H1 (cell line): ENCODE data around the gene SLC16A11. TPM values are rescaled to one million over a fixed set of nuclear protein-coding genes. Genes with fewer than 3 reads are reported as not detected.

Experiments
- CTCF ChIA-PET: fragments of 300-600 bp; sonication (Branson Sonifier 250); formaldehyde crosslinking; loops from one replicate; lab custom pipeline; 2021; ENCODE audit not compliant: partially characterized antibody; lab: Charles Lee
- POLR2A ChIA-PET: fragments of 300-600 bp; sonication (Branson Sonifier 250); formaldehyde crosslinking; loops from one replicate; lab custom pipeline; 2021; ENCODE audit warnings: inconsistent platforms; ENCODE audit not compliant: partially characterized antibody; lab: Charles Lee
- DNase-seq, 2 experiments: peaks; one replicate each; pipeline versions ENCODE4 v3.0.0 to v3.0.0-alpha.2; 2010 to 2022; ENCODE audit warnings: low spot score in 2 of 2, low read depth in 1 of 2, mixed read lengths in 1 of 2
- FAIRE-seq: peaks from 2 replicates; lab custom pipeline; 2011; peaks lifted over from hg19 to GRCh38; lab: Jason Lieb, UNC
- H2AFZ ChIP-seq: 2 replicates; pipeline ENCODE4 v1.8.1; 2012; ENCODE audit warnings: low read length, inconsistent platforms
- H2AK5ac ChIP-seq: 2 replicates; pipeline ENCODE4 v1.6.1; 2013; ENCODE audit warnings: low read depth, low read length
- H2BK120ac ChIP-seq: replicated peaks from 2 replicates; pipeline ENCODE3; 2013; ENCODE audit warnings: low read depth, low read length, inconsistent platforms
- H2BK12ac ChIP-seq: 2 replicates; pipeline ENCODE4 v1.6.1; 2013; ENCODE audit warnings: low read depth, low read length
- H2BK15ac ChIP-seq: 2 replicates; pipeline ENCODE4 v1.6.1; 2013; ENCODE audit warnings: low read length
- H2BK20ac ChIP-seq: 2 replicates; pipeline ENCODE4 v1.6.1; 2013; ENCODE audit warnings: low read length
- H2BK5ac ChIP-seq: 2 replicates; pipeline ENCODE4 v1.6.1; 2013; ENCODE audit warnings: low read depth, low read length
- H3K14ac ChIP-seq: 2 replicates; pipeline ENCODE4 v1.6.1; 2013; ENCODE audit warnings: inconsistent platforms; ENCODE audit not compliant: insufficient read length
- H3K18ac ChIP-seq: 2 replicates; pipeline ENCODE4 v1.6.1; 2013; ENCODE audit warnings: low read length; ENCODE audit errors: extremely low read depth
- H3K23ac ChIP-seq: 2 replicates; pipeline ENCODE4 v1.6.1; 2013; ENCODE audit warnings: inconsistent platforms; ENCODE audit not compliant: insufficient read length
- H3K23me2 ChIP-seq: 2 replicates; pipeline ENCODE4 v1.6.1; 2013; ENCODE audit warnings: low read depth, low read length
- H3K27ac ChIP-seq: 2 replicates; pipeline ENCODE4 v1.6.1; 2011; ENCODE audit warnings: low read depth, low read length, inconsistent platforms
- H3K27me3 ChIP-seq, 4 experiments: replicated peaks in 1 of 4; 1 replicate in 1 of 4; 2 replicates in 3 of 4; pipeline versions ENCODE4 v1.6.1 to v1.8.1; 2011 to 2013; ENCODE audit warnings: low read length in 3 of 4, mild to moderate bottlenecking in 3 of 4, inconsistent platforms in 2 of 4, mixed read lengths in 2 of 4, moderate library complexity in 1 of 4; ENCODE audit not compliant: control insufficient read depth in 3 of 4, insufficient read depth in 3 of 4; ENCODE audit errors: extremely low read depth in 1 of 4
- H3K36me3 ChIP-seq, 4 experiments: 2 replicates each; pipeline versions ENCODE4 v1.6.1 to v1.8.1; 2011 to 2013; ENCODE audit warnings: mild to moderate bottlenecking in 4 of 4, low read length in 3 of 4, moderate library complexity in 2 of 4, control low read depth in 1 of 4, inconsistent platforms in 1 of 4; ENCODE audit not compliant: insufficient read depth in 4 of 4, control insufficient read depth in 2 of 4
- H3K4ac ChIP-seq: replicated peaks from 2 replicates; pipeline ENCODE3; 2013; ENCODE audit warnings: low read length, low read depth, mixed read lengths, inconsistent platforms; ENCODE audit not compliant: insufficient read length
- H3K4me1 ChIP-seq, 4 experiments: replicated peaks in 1 of 4; 1 replicate in 1 of 4; 2 replicates in 3 of 4; pipeline versions ENCODE4 v1.6.1 to v1.8.1; 2011 to 2013; ENCODE audit warnings: low read length in 3 of 4, inconsistent platforms in 2 of 4, mixed read lengths in 1 of 4; ENCODE audit not compliant: insufficient read depth in 4 of 4, control insufficient read depth in 3 of 4
- H3K4me2 ChIP-seq, 2 experiments: 2 replicates each; pipeline versions ENCODE4 v1.6.1 to v1.8.1; 2011 to 2013; ENCODE audit warnings: low read depth in 2 of 2, low read length in 2 of 2, control low read depth in 1 of 2, inconsistent platforms in 1 of 2, mild to moderate bottlenecking in 1 of 2; ENCODE audit not compliant: insufficient read depth in 1 of 2
- H3K4me3 ChIP-seq, 4 experiments: fragments of 200-600, 300-600 bp in 1 of 4; sonication (generic), shearing (Covaris generic), sonication (Bioruptor Twin) in 1 of 4; 2 replicates each; pipeline versions ENCODE4 v1.5.1 to v1.8.1; 2011 to 2016; ENCODE audit warnings: low read length in 4 of 4, low read depth in 3 of 4, control low read depth in 2 of 4, inconsistent platforms in 2 of 4, mild to moderate bottlenecking in 2 of 4, mixed read lengths in 1 of 4, moderate library complexity in 1 of 4; ENCODE audit not compliant: insufficient read depth in 2 of 4; ENCODE audit errors: extremely low read depth in 1 of 4
- H3K56ac ChIP-seq: replicated peaks from 2 replicates; pipeline ENCODE3; 2013; ENCODE audit warnings: low read depth, mild to moderate bottlenecking, mixed read lengths, low read length, inconsistent platforms; ENCODE audit not compliant: insufficient read length
- H3K79me1 ChIP-seq: 2 replicates; pipeline ENCODE4 v1.6.1; 2013; ENCODE audit warnings: low read depth, low read length, control low read depth
- H3K79me2 ChIP-seq, 2 experiments: 2 replicates each; pipeline versions ENCODE4 v1.6.1 to v1.8.1; 2012 to 2013; ENCODE audit warnings: low read length in 2 of 2, mild to moderate bottlenecking in 2 of 2, inconsistent platforms in 1 of 2; ENCODE audit not compliant: insufficient read depth in 2 of 2, control insufficient read depth in 1 of 2
- H3K9ac ChIP-seq, 4 experiments: replicated peaks in 1 of 4; 1 replicate in 1 of 4; 2 replicates in 3 of 4; pipeline versions ENCODE4 v1.6.1 to v1.8.1; 2011 to 2013; ENCODE audit warnings: low read depth in 3 of 4, low read length in 3 of 4, control low read depth in 2 of 4, mild to moderate bottlenecking in 2 of 4, moderate library complexity in 2 of 4, inconsistent platforms in 1 of 4; ENCODE audit errors: extremely low read depth in 1 of 4
- H3K9me3 ChIP-seq, 2 experiments: 2 replicates each; pipeline versions ENCODE4 v1.6.1 to v1.8.1; 2012 to 2013; ENCODE audit warnings: mild to moderate bottlenecking in 2 of 2, moderate library complexity in 2 of 2, control low read depth in 1 of 2, inconsistent platforms in 1 of 2, low read depth in 1 of 2, low read length in 1 of 2, mixed read lengths in 1 of 2; ENCODE audit not compliant: insufficient read depth in 2 of 2
- H4K20me1 ChIP-seq, 2 experiments: replicated peaks in 1 of 2; 2 replicates each; pipeline versions ENCODE3 to v1.8.1; 2011 to 2013; ENCODE audit warnings: inconsistent platforms in 2 of 2, low read length in 2 of 2, mild to moderate bottlenecking in 1 of 2; ENCODE audit not compliant: insufficient read depth in 2 of 2, control insufficient read depth in 1 of 2
- H4K5ac ChIP-seq: 2 replicates; pipeline ENCODE4 v1.6.1; 2013; ENCODE audit warnings: low read length, low read depth, mixed read lengths, inconsistent platforms; ENCODE audit not compliant: insufficient read length
- H4K8ac ChIP-seq: 2 replicates; pipeline ENCODE4 v1.8.0; 2013; ENCODE audit warnings: mild to moderate bottlenecking, moderate library complexity, low read length, inconsistent platforms; ENCODE audit not compliant: insufficient read depth; ENCODE audit errors: extremely low read depth
- H4K91ac ChIP-seq: replicated peaks from 2 replicates; pipeline ENCODE3; 2013; ENCODE audit warnings: low read length, mixed read lengths, inconsistent platforms; ENCODE audit not compliant: insufficient read length
- JUN ChIP-seq: IDR thresholded peaks from 2 replicates; pipeline ENCODE4 v1.6.1; 2011; ENCODE audit warnings: low read depth, mild to moderate bottlenecking, improper control_type of control experiment, low read length
- SP1 ChIP-seq: IDR thresholded peaks from 2 replicates; pipeline ENCODE4 v1.6.1; 2011; ENCODE audit warnings: low read depth, low read length
- WGBS, 2 experiments: shearing (Covaris generic) in 1 of 2; methylation state at CpG; one replicate each; pipeline versions ENCODE4 v1.1.6 to v1.1.7; 2013 to 2015; ENCODE audit warnings: low lambda C conversion rate in 2 of 2, mixed read lengths in 2 of 2, inconsistent platforms in 1 of 2, low coverage in 1 of 2, missing lambda C conversion rate in 1 of 2; ENCODE audit not compliant: insufficient replicate concordance in 2 of 2, insufficient coverage in 1 of 2, insufficient read length in 1 of 2; ENCODE audit errors: extremely low coverage in 1 of 2, missing lambda C conversion rate in 1 of 2; 5-methylcytosine and 5-hydroxymethylcytosine counted together
- polyA plus RNA-seq, 7 experiments: library from polyadenylated mRNA; depleted of rRNA in 3 of 7; stranded (reverse) in 5 of 7; unstranded in 2 of 7; fragments of >200 nt in 5 of 7; fragments of 200-250 nt in 2 of 7; gene quantifications; 1 replicate in 5 of 7; 2 replicates in 1 of 7; 4 replicates in 1 of 7; pipeline versions ENCODE4 v1.2.1 to v1.2.3, GENCODE V29; 2011 to 2013; ENCODE audit warnings: missing spikeins in 2 of 7, mixed read lengths in 2 of 7
- total RNA-seq: library from RNA; stranded (reverse); fragmentation: NEBNext Ultra II Directional; extraction: Animal tissue kit (Norgen Biotek cat#: 25700); gene quantifications from 2 replicates; pipeline ENCODE4 v1.2.1, GENCODE V29; 2021
- TF ChIP-seq, protein P1 (sequence below): IDR thresholded peaks from 2 replicates; pipeline ENCODE4 v1.6.1; 2011; ENCODE audit warnings: low read depth, mild to moderate bottlenecking, low read length; ENCODE audit not compliant: insufficient read depth

Gene SLC16A11
- total and polyA plus RNA-seq, 2 of the 8 experiments (the other 6 are each of a cell fraction or from before 2014, with no cell fraction given): 0.35 to 0.39 TPM

DNA sequence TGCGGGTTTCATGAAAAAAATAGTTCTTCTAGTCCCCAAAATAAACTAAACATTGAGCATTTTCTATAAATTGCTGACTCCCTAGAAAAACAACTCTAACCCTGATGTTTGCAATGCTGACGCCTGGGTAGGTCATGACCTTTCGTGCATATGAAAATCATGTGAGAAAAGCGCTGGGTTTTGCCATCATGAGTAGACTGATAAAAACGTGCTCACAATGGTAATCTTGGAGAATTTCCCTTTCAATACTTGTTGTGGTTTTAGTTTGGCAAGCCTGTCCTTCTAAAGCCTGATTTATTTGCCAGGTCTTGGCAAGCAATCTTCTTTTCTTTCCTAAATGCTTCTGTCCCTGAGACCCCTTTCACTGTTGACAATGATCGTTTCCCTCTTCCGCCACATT lies 40.2 kb upstream of the SLC16A11 start:
- Histone ChIP-seq H3K23ac (no peak overlapping the region), H3K23me2 (no peaks in the 10 kb centered on the region), H3K4me3 (no peak overlapping the region), H2BK15ac (no peak overlapping the region), H3K56ac (no peak overlapping the region), H3K9me3 (no peaks in the 10 kb centered on the region), H2BK5ac (no peak overlapping the region), H3K4ac (no peak overlapping the region), H3K27me3 (no peaks in the 10 kb centered on the region), H2BK120ac (no peak overlapping the region), H3K9ac (no peak overlapping the region), H3K79me1 (no peaks in the 10 kb centered on the region), H4K8ac (no peak overlapping the region), H3K79me2 (no peaks in the 10 kb centered on the region), H3K4me2 (no peak overlapping the region), H3K36me3 (no peaks in the 10 kb centered on the region), H4K5ac (no peak overlapping the region), H2AFZ (no peak overlapping the region), H2AK5ac (no peak overlapping the region), H3K14ac (no peak overlapping the region), H3K4me1 (no peaks in the 10 kb centered on the region), H2BK20ac (no peak overlapping the region), H4K20me1 (no peaks in the 10 kb centered on the region), H4K91ac (no peak overlapping the region), H3K18ac (no peak overlapping the region), H2BK12ac (no peak overlapping the region), H3K27ac (no peak overlapping the region)
- ChIA-PET CTCF (interaction anchor here (1.6 kb wide), 1 partner anchor 32 kb away, joined by 4 read pairs; no protein-coding TSS in a partner anchor), POLR2A (no interaction called here)
- DNase-seq (no peak), FAIRE-seq (no peak)
- TF ChIP-seq JUN (no peak), SP1 (no peak)
- TF ChIP-seq, protein P1, sequence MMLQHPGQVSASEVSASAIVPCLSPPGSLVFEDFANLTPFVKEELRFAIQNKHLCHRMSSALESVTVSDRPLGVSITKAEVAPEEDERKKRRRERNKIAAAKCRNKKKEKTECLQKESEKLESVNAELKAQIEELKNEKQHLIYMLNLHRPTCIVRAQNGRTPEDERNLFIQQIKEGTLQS: no peak
- 87% methylated on average over 7 of the region's 7 CpGs; no CpG with 5 or more reads in 1 of the 2 experiments for WGBS, 2 experiments
